A549 treated with GW870086 at 1 μM for 4 hours (cell line): ENCODE data around the gene CLIP4. TPM values are rescaled to one million over a fixed set of nuclear protein-coding genes. Genes with fewer than 3 reads are reported as not detected.

Source experiments
- total RNA-seq: library from RNA; stranded (reverse); fragments of 200-300 nt; extraction: Qiagen RNA extraction; gene quantifications from 5 replicates; pipeline ENCODE4 v1.2.3, GENCODE V29; 2022; ENCODE audit warnings: low read depth

CLIP4 gene, protein sequence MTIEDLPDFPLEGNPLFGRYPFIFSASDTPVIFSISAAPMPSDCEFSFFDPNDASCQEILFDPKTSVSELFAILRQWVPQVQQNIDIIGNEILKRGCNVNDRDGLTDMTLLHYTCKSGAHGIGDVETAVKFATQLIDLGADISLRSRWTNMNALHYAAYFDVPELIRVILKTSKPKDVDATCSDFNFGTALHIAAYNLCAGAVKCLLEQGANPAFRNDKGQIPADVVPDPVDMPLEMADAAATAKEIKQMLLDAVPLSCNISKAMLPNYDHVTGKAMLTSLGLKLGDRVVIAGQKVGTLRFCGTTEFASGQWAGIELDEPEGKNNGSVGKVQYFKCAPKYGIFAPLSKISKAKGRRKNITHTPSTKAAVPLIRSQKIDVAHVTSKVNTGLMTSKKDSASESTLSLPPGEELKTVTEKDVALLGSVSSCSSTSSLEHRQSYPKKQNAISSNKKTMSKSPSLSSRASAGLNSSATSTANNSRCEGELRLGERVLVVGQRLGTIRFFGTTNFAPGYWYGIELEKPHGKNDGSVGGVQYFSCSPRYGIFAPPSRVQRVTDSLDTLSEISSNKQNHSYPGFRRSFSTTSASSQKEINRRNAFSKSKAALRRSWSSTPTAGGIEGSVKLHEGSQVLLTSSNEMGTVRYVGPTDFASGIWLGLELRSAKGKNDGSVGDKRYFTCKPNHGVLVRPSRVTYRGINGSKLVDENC
- total RNA-seq, result 20.0 to 23.5 TPM (median 21.4 TPM) in 5 replicates

GRCh38 chr2:29114946-29115609, at the start of gene CLIP4:
Gene CLIP4, plus strand, starts transcription at chr2:29115415. Its CDS starts 5,974 bp downstream, at chr2:29121389.

DNA sequence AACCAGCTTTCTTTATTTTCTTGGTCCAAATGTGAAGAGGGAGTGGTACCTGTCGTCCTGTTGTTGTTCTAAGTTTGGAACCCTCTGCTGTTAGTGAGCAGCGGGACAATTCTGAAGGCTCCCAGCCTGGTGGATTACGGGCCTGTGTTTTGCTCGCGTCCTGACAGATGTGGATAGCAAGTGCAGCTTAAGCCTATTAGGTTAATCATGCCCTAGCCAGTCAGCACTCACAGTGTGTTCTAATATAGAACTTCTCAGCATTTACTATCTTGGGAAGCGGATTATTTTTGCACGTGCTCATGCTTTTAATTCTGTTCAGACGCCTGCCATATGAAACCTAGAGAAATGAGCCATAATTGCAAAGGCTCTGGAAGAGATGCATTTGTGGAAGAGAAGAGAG, 40.8 kb upstream of the CLIP4 start, which contains the start of gene PCARE:
TSS of gene PCARE (minus strand) at position 113 of the 400 bp plus-strand sequence. CDS start 262 bp downstream, outside the sequence.

Other genes with a start within 250 kb of the CLIP4 start
- gene TRMT61B, start 245.1 kb upstream of the CLIP4 start, total RNA-seq, result 14.3 to 19.3 TPM (median 16.4 TPM) in 5 replicates
- 83.6 to 91.3 TPM (median 86.3 TPM) in 5 replicates for gene WDR43, start 220.7 kb upstream of the CLIP4 start, total RNA-seq
- 0.09 to 0.28 TPM (median 0.19 TPM) in 5 replicates for gene TOGARAM2, start 134.1 kb upstream of the CLIP4 start, total RNA-seq
- not detected in 5 replicates for gene PCARE, start 40.9 kb upstream of the CLIP4 start, total RNA-seq